ENCODE data around the gene ICAM5. TPM values are rescaled to one million over a fixed set of nuclear protein-coding genes. Genes with fewer than 3 reads are reported as not detected.
A peak's percentile ranks its signal among the peaks of the same experiment; 100 is the strongest.

The ICAM5 gene
- total RNA-seq, 1 donor from 2014 or later = not detected

DNA sequence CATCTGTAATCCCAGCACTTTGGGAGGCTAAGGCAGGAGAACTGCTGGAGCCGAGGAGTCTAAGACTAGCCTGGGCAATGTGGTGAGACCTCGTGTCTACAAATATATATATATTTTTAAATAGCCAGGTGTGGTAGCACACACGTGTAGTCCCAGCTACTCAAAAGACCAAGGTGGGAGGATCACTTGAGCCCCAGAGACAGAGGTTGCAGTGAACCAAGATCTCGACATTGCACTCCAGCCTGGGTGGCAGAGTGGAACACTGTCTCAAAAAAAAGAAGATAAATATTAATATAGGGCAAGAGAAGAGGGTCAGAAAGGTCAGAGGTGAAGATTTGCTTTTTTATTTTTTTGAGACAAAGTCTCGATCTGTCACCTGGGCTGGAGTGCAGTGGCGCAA, 43.2 kb upstream of the ICAM5 start:
- H3K36me3 ChIP-seq = no peaks in the 10 kb centered on the region
- no peak overlapping the region for H3K27ac ChIP-seq
- Mint-ChIP-seq H3K9me3 (no peaks in the 10 kb centered on the region), H3K4me3 (no peak overlapping the region), H3K27ac (no peak overlapping the region), H3K27me3 (ENCODE audit: insufficient read depth, low read depth) (peaks cover 5% of the 10 kb centered on the region), H3K4me1 (no peaks in the 10 kb centered on the region), H3K36me3 (no peaks in the 10 kb centered on the region)
- no peak overlapping the region for H3K9ac ChIP-seq
- H3K27me3 ChIP-seq = no peaks in the 10 kb centered on the region
- no peak for DNase-seq (ENCODE audit: low spot score)
- H3K4me1 ChIP-seq = no peaks in the 10 kb centered on the region
- H4K20me1 ChIP-seq (ENCODE audit: low read depth) = no peaks in the 10 kb centered on the region
- peaks cover 7% of the 10 kb centered on the region for H3F3A ChIP-seq (ENCODE audit: low read depth)
- TF ChIP-seq EZH2 (IDR thresholded peaks at IDR 0.05) (no peak), EZH2phosphoT487 (IDR thresholded peaks at IDR 0.05) (no peak), CTCF (IDR thresholded peaks at IDR 0.05) (no peak)
- no peak overlapping the region for H2AFZ ChIP-seq (replicated peaks)
- no peak overlapping the region for H3K4me2 ChIP-seq
- H3K4me3 ChIP-seq = no peak overlapping the region
- no peaks in the 10 kb centered on the region for H3K9me3 ChIP-seq (ENCODE audit: low read depth)
- no peaks in the 10 kb centered on the region for H3K79me2 ChIP-seq (ENCODE audit: low read depth)

DNA sequence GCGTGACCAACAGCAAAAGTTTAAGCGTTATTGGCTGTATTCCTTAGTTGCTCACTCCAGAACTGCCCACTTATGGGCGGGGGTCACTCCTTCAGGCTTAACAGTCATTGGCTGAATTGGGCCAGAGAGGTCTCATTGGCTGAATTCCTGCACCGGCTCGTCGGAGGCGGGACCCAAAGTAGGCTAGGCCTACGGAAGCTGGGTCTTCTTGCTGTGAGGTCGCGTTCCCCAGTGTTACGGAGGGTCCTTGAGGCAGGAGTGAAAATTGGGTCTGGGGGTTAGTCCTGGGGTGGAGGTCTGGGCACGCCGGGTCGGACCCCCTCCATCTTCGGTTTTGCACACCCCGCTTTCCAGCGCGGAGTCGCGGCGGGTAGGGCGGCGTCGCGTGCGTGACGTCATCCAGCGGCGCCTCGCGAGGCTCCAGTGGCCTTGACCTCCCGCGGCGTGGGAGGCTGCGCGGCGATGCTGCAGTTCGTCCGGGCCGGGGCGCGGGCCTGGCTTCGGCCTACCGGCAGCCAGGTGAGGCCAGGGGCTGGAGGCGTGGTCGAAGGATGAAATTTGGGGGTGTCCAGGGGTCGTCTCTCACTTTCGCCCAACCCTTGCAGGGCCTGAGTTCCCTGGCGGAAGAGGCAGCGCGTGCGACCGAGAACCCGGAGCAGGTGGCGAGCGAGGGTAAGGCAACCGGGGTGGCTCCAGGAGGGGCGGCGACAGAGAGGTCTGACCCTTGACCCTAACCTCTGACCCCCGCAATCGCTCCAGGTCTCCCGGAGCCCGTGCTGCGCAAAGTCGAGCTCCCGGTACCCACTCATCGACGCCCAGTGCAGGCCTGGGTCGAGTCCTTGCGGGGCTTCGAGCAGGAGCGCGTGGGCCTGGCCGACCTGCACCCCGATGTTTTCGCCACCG, 37.7 kb upstream of the ICAM5 start, which contains the start of gene MRPL4:
MRPL4 (plus strand) TSS at position 423 of the 903 bp plus-strand sequence; CDS start at position 463, 40 bp downstream.
- Histone ChIP-seq H3K4me3 (peak within 1 kb of the TSS; percentile 89), H3K4me2 (peak within 1 kb of the TSS; percentile 98), H3K27me3 (no peaks in the 10 kb centered on the region), H3K4me1 (peaks cover 6% of the 10 kb centered on the region), H4K20me1 (ENCODE audit: low read depth) (no peaks in the 10 kb centered on the region), H3F3A (ENCODE audit: low read depth) (peaks cover 7% of the 10 kb centered on the region), H3K27ac (no peak within 1 kb of the TSS), H3K9me3 (ENCODE audit: low read depth) (no peaks in the 10 kb centered on the region), H3K9ac (peak within 1 kb of the TSS; percentile 34), H2AFZ (replicated peaks) (peak within 1 kb of the TSS; percentile 92), H3K79me2 (ENCODE audit: low read depth) (peaks cover 7% of the 10 kb centered on the region), H3K36me3 (no peaks in the 10 kb centered on the region)
- no peaks in the 10 kb centered on the region for H3K9me3 Mint-ChIP-seq
- H3K4me3 Mint-ChIP-seq = peak within 1 kb of the TSS; percentile 99
- peak within 1 kb of the TSS; percentile 98 for H3K27ac Mint-ChIP-seq
- TF ChIP-seq CTCF (IDR thresholded peaks at IDR 0.05) (no peak), EZH2phosphoT487 (IDR thresholded peaks at IDR 0.05) (no peak), EZH2 (IDR thresholded peaks at IDR 0.05) (no peak)
- peaks cover 15% of the 10 kb centered on the region for H3K27me3 Mint-ChIP-seq (ENCODE audit: insufficient read depth, low read depth)
- peak; percentile 98 for DNase-seq (ENCODE audit: low spot score)
- H3K36me3 Mint-ChIP-seq = peaks cover 10% of the 10 kb centered on the region
- H3K4me1 Mint-ChIP-seq = peaks cover 8% of the 10 kb centered on the region

DNA sequence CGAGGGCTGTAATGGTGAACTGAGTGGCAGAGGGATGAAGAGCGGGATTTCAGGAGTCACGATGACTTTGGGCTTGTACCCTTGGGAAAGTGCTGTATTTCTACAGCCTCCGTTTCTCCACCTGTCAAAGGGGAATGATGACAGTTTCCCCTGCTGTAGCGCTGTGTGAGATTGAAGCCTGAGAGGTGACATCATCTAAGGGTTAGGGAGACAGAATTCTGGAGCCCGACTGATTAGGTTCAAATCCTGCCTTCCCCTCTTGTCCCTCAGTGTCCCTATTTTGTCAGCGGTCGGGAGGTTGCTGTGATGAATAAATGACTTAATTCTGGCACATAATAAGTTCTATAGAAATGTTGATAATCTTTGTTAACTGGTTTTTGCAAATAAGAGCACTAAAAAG, 37.0 kb upstream of the ICAM5 start:
- peak overlapping the region; percentile 33 for H3K27ac Mint-ChIP-seq
- H3K27me3 Mint-ChIP-seq (ENCODE audit: insufficient read depth, low read depth) = peaks cover 12% of the 10 kb centered on the region
- H4K20me1 ChIP-seq (ENCODE audit: low read depth) = no peaks in the 10 kb centered on the region
- peak overlapping the region; percentile 99 for H3K4me3 Mint-ChIP-seq
- H3K4me2 ChIP-seq = peak overlapping the region; percentile 98
- H3K79me2 ChIP-seq (ENCODE audit: low read depth) = peaks cover 7% of the 10 kb centered on the region
- peak overlapping the region; percentile 89 for H3K4me3 ChIP-seq
- peaks cover 16% of the 10 kb centered on the region for H3K36me3 Mint-ChIP-seq
- peaks cover 8% of the 10 kb centered on the region for H3K4me1 Mint-ChIP-seq
- H3K9me3 ChIP-seq (ENCODE audit: low read depth) = no peaks in the 10 kb centered on the region
- peaks cover 6% of the 10 kb centered on the region for H3K4me1 ChIP-seq
- peak overlapping the region; percentile 92 for H2AFZ ChIP-seq (replicated peaks)
- H3K9ac ChIP-seq = peak overlapping the region; percentile 34
- H3F3A ChIP-seq (ENCODE audit: low read depth) = peaks cover 7% of the 10 kb centered on the region
- no peak for DNase-seq (ENCODE audit: low spot score)
- no peaks in the 10 kb centered on the region for H3K9me3 Mint-ChIP-seq
- no peak overlapping the region for H3K27ac ChIP-seq
- H3K36me3 ChIP-seq = no peaks in the 10 kb centered on the region
- no peaks in the 10 kb centered on the region for H3K27me3 ChIP-seq
- no peak for TF ChIP-seq CTCF (IDR thresholded peaks at IDR 0.05)
- TF ChIP-seq EZH2 (IDR thresholded peaks at IDR 0.05) = no peak
- no peak for TF ChIP-seq EZH2phosphoT487 (IDR thresholded peaks at IDR 0.05)
